ENCODE data around the gene PTPRD. TPM values are rescaled to one million over a fixed set of nuclear protein-coding genes. Genes with fewer than 3 reads are reported as not detected.
"Not testable (repeated sequence)": the region's sequence is repeated elsewhere in the genome, so short reads cannot be mapped to it uniquely, and the experiment has no call there.

PTPRD gene
- total RNA-seq, 1 experiment from 2014 or later, result not detected

- Histone ChIP-seq H3K27me3 (replicated peaks; ENCODE audit: insufficient read depth, low read depth, low read length, poor library complexity) (no peaks in the 10 kb centered on the region), H3K4me1 (ENCODE audit: insufficient read depth, low read length, poor library complexity, severe bottlenecking) (no peaks in the 10 kb centered on the region), H3K4me3 (ENCODE audit: low read depth, low read length, poor library complexity, severe bottlenecking) (no peak overlapping the region), H3K27ac (ENCODE audit: low read depth, low read length, poor library complexity, severe bottlenecking) (no peak overlapping the region), H3K9me3 (ENCODE audit: low read depth, low read length, poor library complexity, severe bottlenecking) (no peaks in the 10 kb centered on the region), H3K36me3 (ENCODE audit: insufficient read depth, low read length, poor library complexity, severe bottlenecking) (no peaks in the 10 kb centered on the region)
- intact Hi-C loops (cut with micrococcal nuclease; ENCODE audit: unreplicated experiment), result loop anchor here (10.0 kb wide), 1 partner anchor 62 kb away; no protein-coding TSS in a partner anchor
- no peak for TF ChIP-seq EZH2 (IDR thresholded peaks at IDR 0.05; ENCODE audit: borderline replicate concordance, low read depth, low read length, poor library complexity, severe bottlenecking)
- TF ChIP-seq, protein P1, sequence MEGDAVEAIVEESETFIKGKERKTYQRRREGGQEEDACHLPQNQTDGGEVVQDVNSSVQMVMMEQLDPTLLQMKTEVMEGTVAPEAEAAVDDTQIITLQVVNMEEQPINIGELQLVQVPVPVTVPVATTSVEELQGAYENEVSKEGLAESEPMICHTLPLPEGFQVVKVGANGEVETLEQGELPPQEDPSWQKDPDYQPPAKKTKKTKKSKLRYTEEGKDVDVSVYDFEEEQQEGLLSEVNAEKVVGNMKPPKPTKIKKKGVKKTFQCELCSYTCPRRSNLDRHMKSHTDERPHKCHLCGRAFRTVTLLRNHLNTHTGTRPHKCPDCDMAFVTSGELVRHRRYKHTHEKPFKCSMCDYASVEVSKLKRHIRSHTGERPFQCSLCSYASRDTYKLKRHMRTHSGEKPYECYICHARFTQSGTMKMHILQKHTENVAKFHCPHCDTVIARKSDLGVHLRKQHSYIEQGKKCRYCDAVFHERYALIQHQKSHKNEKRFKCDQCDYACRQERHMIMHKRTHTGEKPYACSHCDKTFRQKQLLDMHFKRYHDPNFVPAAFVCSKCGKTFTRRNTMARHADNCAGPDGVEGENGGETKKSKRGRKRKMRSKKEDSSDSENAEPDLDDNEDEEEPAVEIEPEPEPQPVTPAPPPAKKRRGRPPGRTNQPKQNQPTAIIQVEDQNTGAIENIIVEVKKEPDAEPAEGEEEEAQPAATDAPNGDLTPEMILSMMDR (conservative IDR thresholded peaks at IDR 0.05; ENCODE audit: low read depth, low read length), result no peak
- no peak for DNase-seq (ENCODE audit: low spot score)
- ChIA-PET CTCF (no interaction called here), POLR2A (ENCODE audit: low non-redundant PET) (no interaction called here)
- no TSS peak for BruUV-seq (replicated peaks)
Measured at GRCh38 chr9:8926461-8926860, 1686.3 kb downstream of the PTPRD start.

DNA sequence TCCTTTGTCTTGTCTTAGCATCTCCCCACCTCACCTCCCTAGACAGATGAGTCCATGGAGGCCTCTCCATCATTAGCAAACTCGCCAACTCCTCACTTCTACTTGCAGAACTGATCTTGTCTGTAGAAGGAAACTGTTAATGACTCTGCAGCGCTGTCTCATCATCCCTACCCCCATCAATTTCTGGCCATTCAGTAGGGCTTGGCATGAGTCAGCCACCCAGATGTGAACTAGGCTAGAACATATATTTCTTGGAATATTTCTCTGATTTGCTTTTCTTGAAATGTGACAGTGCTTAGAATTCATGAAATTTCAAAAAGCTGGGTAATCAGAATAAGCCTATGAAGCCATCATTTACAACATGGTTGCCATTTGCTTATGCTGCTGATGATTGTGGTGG, 1688.2 kb downstream of the PTPRD start:
- no peaks in the 10 kb centered on the region for H3K27me3 ChIP-seq (replicated peaks; ENCODE audit: insufficient read depth, low read depth, low read length, poor library complexity)
- ChIA-PET POLR2A (ENCODE audit: low non-redundant PET) (no interaction called here), CTCF (no interaction called here)

DNA sequence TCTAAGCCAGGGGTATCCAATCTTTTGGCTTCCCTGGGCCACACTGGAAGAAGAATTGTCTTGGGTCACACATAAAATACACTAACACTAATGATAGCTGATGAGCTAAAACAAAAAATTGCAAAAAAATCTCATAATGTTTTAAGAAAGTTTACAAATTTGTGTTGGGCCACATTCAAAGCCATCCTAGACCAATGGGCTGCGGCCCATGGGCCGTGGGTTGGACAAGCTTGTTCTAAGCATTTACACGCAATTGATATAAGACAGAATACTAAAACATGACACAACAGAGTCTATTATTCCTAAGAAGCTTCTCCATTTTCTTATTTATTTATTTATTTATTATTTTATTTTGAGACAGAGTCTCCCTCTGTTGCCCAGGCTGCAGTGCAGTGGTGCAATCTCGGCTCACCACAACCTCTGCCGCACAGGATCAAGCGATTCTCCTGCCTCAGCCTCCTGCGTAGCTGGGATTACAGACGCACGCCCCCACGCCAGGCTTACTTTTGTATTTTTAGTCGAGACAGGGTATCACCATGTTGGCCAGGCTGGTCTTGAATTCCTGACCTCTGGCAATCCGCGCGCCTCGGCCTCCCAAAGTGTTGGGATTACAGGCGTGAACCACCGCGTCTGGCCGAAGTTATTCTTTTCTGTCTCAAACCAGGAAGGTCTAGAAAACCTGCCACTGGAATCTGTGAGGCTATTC, 1692.2 kb downstream of the PTPRD start:
- intact Hi-C loops (cut with micrococcal nuclease; ENCODE audit: unreplicated experiment), result loop anchor here (10.0 kb wide), 1 partner anchor 56 kb away; no protein-coding TSS in a partner anchor
- not testable (repeated sequence) for BruUV-seq (replicated peaks)

More for the DNA sequence above, 1688.2 kb downstream of the PTPRD start:
- no peaks in the 10 kb centered on the region for H3K36me3 ChIP-seq (ENCODE audit: insufficient read depth, low read length, poor library complexity, severe bottlenecking)
- H3K9me3 ChIP-seq (ENCODE audit: low read depth, low read length, poor library complexity, severe bottlenecking), result no peaks in the 10 kb centered on the region
- H3K4me1 ChIP-seq (ENCODE audit: insufficient read depth, low read length, poor library complexity, severe bottlenecking), result no peaks in the 10 kb centered on the region
- no peak overlapping the region for H3K27ac ChIP-seq (ENCODE audit: low read depth, low read length, poor library complexity, severe bottlenecking)
- DNase-seq (ENCODE audit: low spot score), result no peak
- H3K4me3 ChIP-seq (ENCODE audit: low read depth, low read length, poor library complexity, severe bottlenecking), result no peak overlapping the region
- TF ChIP-seq, protein P1 (conservative IDR thresholded peaks at IDR 0.05; ENCODE audit: low read depth, low read length), result no peak
- intact Hi-C loops (cut with micrococcal nuclease; ENCODE audit: unreplicated experiment), result loop anchor here (10.0 kb wide), 1 partner anchor 60 kb away; no protein-coding TSS in a partner anchor
- no TSS peak for BruUV-seq (replicated peaks)

More for the DNA sequence above, 1692.2 kb downstream of the PTPRD start:
- H3K27me3 ChIP-seq (replicated peaks; ENCODE audit: insufficient read depth, low read depth, low read length, poor library complexity); DNase-seq (ENCODE audit: low spot score); H3K27ac ChIP-seq (ENCODE audit: low read depth, low read length, poor library complexity, severe bottlenecking); H3K4me1 ChIP-seq (ENCODE audit: insufficient read depth, low read length, poor library complexity, severe bottlenecking); CTCF ChIA-PET; POLR2A ChIA-PET (ENCODE audit: low non-redundant PET); H3K9me3 ChIP-seq (ENCODE audit: low read depth, low read length, poor library complexity, severe bottlenecking); H3K4me3 ChIP-seq (ENCODE audit: low read depth, low read length, poor library complexity, severe bottlenecking); H3K36me3 ChIP-seq (ENCODE audit: insufficient read depth, low read length, poor library complexity, severe bottlenecking): not testable (repeated sequence)
